ENCODE data around the gene XYLT1.

- TF ChIP-seq EZH2phosphoT487 (IDR thresholded peaks at IDR 0.05; ENCODE audit: insufficient read depth, low read depth) (no peak), EZH2 (IDR thresholded peaks at IDR 0.05; ENCODE audit: insufficient read depth, poor library complexity, severe bottlenecking) (no peak)
Observed at GRCh38 chr16:17461951-17462729, 8.6 kb downstream of the XYLT1 start.
